DOHH2 (cell line): Measurements from ENCODE around the gene EDAR.

Source experiments
- H3F3A ChIP-seq: fragments of 200-600 bp; sonication (generic), shearing (Covaris generic); 2 replicates; pipeline ENCODE4 v1.6.0; 2016; ENCODE audit warnings: antibody characterized with exemption, mild to moderate bottlenecking; ENCODE audit not compliant: control insufficient read depth, insufficient read depth
- H3K27ac ChIP-seq: fragments of 200-600 bp; sonication (generic); 2 replicates; pipeline ENCODE4 v1.5.1; 2014; ENCODE audit warnings: low read depth, mild to moderate bottlenecking, low read length, moderate library complexity
- H3K27me3 ChIP-seq: fragments of 200-600 bp; sonication (generic); 2 replicates; pipeline ENCODE4 v1.6.1; 2014; ENCODE audit warnings: mild to moderate bottlenecking, low read length, mixed read lengths; ENCODE audit not compliant: control insufficient read depth
- H3K36me3 ChIP-seq: fragments of 200-600 bp; sonication (generic); 2 replicates; pipeline ENCODE4 v1.6.1; 2014; ENCODE audit warnings: mild to moderate bottlenecking, low read length, moderate library complexity, mixed read lengths; ENCODE audit not compliant: control insufficient read depth
- H3K4me1 ChIP-seq: fragments of 200-600 bp; sonication (generic); 2 replicates; pipeline ENCODE4 v1.6.1; 2014; ENCODE audit warnings: mild to moderate bottlenecking, low read length, mixed read lengths; ENCODE audit not compliant: control insufficient read depth
- H3K4me2 ChIP-seq: fragments of 200-600 bp; sonication (generic); 2 replicates; pipeline ENCODE4 v1.6.0; 2014; ENCODE audit warnings: mild to moderate bottlenecking, low read length, moderate library complexity
- H3K4me3 ChIP-seq: fragments of 200-600 bp; sonication (generic); 2 replicates; pipeline ENCODE4 v1.5.1; 2014; ENCODE audit warnings: mild to moderate bottlenecking, low read length, mixed read lengths
- H3K79me2 ChIP-seq: fragments of 200-600 bp; sonication (generic); 2 replicates; pipeline ENCODE4 v1.6.1; 2014; ENCODE audit warnings: mild to moderate bottlenecking, low read length, mixed read lengths; ENCODE audit not compliant: control insufficient read depth
- H3K9me2 ChIP-seq: fragments of 200-600 bp; sonication (generic); replicated peaks from 2 replicates; pipeline ENCODE4 v1.6.1; 2014; ENCODE audit warnings: mild to moderate bottlenecking, low read length, mixed read lengths; ENCODE audit not compliant: control insufficient read depth
- H3K9me3 ChIP-seq: fragments of 200-600 bp; sonication (generic); 2 replicates; pipeline ENCODE4 v1.6.1; 2014; ENCODE audit warnings: antibody characterized with exemption, low read length, mixed read lengths; ENCODE audit not compliant: control insufficient read depth, insufficient read depth
- H4K20me1 ChIP-seq: fragments of 200-600 bp; sonication (generic); 2 replicates; pipeline ENCODE4 v1.6.0; 2014; ENCODE audit warnings: low read depth, mild to moderate bottlenecking, antibody characterized with exemption, low read length, moderate library complexity; ENCODE audit not compliant: control insufficient read depth, insufficient read depth
- EZH2phosphoT487 ChIP-seq: fragments of 200-600 bp; sonication (generic); IDR thresholded peaks from 2 replicates; pipeline ENCODE4 v1.6.1; 2017; ENCODE audit warnings: borderline replicate concordance, mild to moderate bottlenecking, antibody characterized with exemption, low read length, moderate library complexity, mixed read lengths
- TF ChIP-seq, protein P1 (sequence below): fragments of 200-600 bp; sonication (generic); IDR thresholded peaks from one replicate; pipeline ENCODE4 v1.5.1; 2014; ENCODE audit warnings: antibody characterized with exemption, mild to moderate bottlenecking, low read depth, low read length; ENCODE audit not compliant: poor library complexity, severe bottlenecking

EDAR gene

DNA sequence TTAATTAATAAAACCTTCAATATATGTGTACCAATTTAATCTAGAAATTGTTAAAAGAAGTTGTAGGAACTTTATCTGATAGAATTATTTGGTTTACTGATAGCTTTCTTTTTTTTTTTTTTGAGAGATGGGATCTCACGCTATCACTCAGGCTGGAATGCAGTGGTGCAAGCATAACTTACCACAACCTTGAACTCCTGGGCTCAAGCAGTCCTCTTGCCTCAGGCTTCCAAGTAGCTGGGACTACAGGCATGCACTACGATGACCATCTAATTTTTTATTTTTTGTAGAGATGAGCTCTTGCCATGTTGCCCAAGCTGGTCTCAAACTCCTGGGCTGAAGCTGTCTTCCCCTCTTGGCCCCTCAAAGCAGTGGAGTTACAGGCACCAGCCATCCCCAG, 135.6 kb downstream of the EDAR start:
- no peaks in the 10 kb centered on the region for H3K9me2 ChIP-seq
- H3K27ac ChIP-seq, result no peak overlapping the region
- no peak overlapping the region for H3K4me3 ChIP-seq
- no peaks in the 10 kb centered on the region for H4K20me1 ChIP-seq
- TF ChIP-seq, protein P1, sequence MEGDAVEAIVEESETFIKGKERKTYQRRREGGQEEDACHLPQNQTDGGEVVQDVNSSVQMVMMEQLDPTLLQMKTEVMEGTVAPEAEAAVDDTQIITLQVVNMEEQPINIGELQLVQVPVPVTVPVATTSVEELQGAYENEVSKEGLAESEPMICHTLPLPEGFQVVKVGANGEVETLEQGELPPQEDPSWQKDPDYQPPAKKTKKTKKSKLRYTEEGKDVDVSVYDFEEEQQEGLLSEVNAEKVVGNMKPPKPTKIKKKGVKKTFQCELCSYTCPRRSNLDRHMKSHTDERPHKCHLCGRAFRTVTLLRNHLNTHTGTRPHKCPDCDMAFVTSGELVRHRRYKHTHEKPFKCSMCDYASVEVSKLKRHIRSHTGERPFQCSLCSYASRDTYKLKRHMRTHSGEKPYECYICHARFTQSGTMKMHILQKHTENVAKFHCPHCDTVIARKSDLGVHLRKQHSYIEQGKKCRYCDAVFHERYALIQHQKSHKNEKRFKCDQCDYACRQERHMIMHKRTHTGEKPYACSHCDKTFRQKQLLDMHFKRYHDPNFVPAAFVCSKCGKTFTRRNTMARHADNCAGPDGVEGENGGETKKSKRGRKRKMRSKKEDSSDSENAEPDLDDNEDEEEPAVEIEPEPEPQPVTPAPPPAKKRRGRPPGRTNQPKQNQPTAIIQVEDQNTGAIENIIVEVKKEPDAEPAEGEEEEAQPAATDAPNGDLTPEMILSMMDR, result no peak
- no peak for TF ChIP-seq EZH2phosphoT487
- no peaks in the 10 kb centered on the region for H3K27me3 ChIP-seq
- peaks cover 7% of the 10 kb centered on the region; the same call in 1 of the 2 replicates for H3F3A ChIP-seq
- H3K9me3 ChIP-seq, result no peaks in the 10 kb centered on the region
- H3K36me3 ChIP-seq, result peaks cover 69% of the 10 kb centered on the region
- no peaks in the 10 kb centered on the region for H3K79me2 ChIP-seq
- no peak overlapping the region for H3K4me2 ChIP-seq
- H3K4me1 ChIP-seq, result peaks cover 5% of the 10 kb centered on the region

DNA sequence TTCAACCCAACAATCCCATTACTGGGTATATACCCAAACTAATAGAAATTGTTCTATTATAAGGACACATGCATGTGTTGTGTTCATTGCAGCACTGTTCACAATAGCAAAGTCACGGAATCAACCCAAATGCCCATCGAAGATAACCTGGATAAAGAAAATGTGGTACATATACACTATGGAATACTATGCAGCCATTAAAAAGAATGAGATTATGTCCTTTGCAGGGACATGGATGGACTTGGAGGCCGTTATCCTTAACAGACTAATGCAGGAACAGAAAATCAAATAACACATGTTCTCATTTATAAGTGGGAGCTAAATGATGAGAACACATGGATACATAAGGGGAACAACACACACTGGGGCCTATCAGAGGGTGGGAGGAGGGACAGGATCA, 136.6 kb downstream of the EDAR start:
- Histone ChIP-seq H3K36me3 (peaks cover 63% of the 10 kb centered on the region), H3K79me2 (no peaks in the 10 kb centered on the region), H3K9me2 (no peaks in the 10 kb centered on the region), H3K9me3 (no peaks in the 10 kb centered on the region), H3K27ac (no peak overlapping the region), H3K4me1 (peaks cover 5% of the 10 kb centered on the region), H3K4me3 (no peak overlapping the region), H3K27me3 (no peaks in the 10 kb centered on the region), H3K4me2 (no peak overlapping the region), H4K20me1 (no peaks in the 10 kb centered on the region), H3F3A (peaks cover 7% of the 10 kb centered on the region; the same call in 1 of the 2 replicates)
- TF ChIP-seq EZH2phosphoT487, result no peak
- TF ChIP-seq, protein P1, result no peak

DNA sequence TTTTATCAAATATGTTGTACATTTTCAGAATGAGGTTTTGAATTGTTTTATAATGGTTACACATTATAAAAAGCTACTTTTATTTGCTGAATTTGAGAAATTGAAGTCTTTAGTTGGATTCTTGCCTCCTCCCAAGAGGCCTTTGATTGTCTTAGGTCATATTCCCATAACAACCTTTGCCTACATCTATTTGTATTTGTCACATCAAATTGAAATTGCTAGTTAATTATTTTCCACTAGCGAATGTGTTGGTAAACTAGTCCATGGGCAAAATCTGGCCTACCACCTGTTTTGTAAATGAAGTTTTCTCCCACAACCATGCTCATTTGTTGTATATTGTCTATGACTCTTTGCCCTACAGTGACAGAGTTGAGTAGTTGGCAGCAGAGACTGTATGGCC, 142.0 kb downstream of the EDAR start:
- H3K36me3 ChIP-seq, result peaks cover 64% of the 10 kb centered on the region
- no peak for TF ChIP-seq EZH2phosphoT487
- TF ChIP-seq, protein P1, result no peak

DNA sequence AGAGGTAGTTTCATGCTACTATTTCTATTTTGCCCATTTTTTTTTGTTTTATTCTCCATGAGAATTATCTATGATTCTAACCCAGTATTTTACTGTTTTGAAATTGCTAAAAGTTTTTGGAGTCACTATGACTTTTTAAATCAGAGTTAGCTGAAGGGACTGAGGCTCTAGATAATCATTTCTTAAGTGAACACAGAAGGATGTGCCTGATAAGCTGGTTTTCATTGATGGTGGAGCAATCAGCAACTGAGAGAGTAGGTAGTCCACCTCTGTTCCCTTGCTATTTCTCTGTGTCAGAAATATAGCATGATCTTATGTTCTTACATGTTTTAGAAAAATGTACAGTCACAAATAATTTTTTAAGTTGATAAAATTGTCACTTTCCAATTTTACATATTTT, 143.1 kb downstream of the EDAR start:
- no peaks in the 10 kb centered on the region for H3K4me1 ChIP-seq
- H3K4me3 ChIP-seq, result no peak overlapping the region
- H3K36me3 ChIP-seq, result peaks cover 66% of the 10 kb centered on the region
- no peak overlapping the region for H3K4me2 ChIP-seq
- peaks cover 4% of the 10 kb centered on the region; the same call in 1 of the 2 replicates for H3K9me3 ChIP-seq
- H3K27ac ChIP-seq, result no peak overlapping the region
- no peaks in the 10 kb centered on the region for H3F3A ChIP-seq
- no peaks in the 10 kb centered on the region for H3K27me3 ChIP-seq
- no peak for TF ChIP-seq EZH2phosphoT487
- TF ChIP-seq, protein P1, result no peak
- no peaks in the 10 kb centered on the region; the same call in 1 of the 2 replicates for H3K79me2 ChIP-seq
- H4K20me1 ChIP-seq, result no peaks in the 10 kb centered on the region
- no peaks in the 10 kb centered on the region for H3K9me2 ChIP-seq

More for the DNA sequence above, 142.0 kb downstream of the EDAR start:
- no peaks in the 10 kb centered on the region for H3K9me3 ChIP-seq
- no peaks in the 10 kb centered on the region for H3K4me1 ChIP-seq
- H3K4me2 ChIP-seq, result no peak overlapping the region
- no peak overlapping the region for H3K27ac ChIP-seq
- no peaks in the 10 kb centered on the region for H4K20me1 ChIP-seq
- no peaks in the 10 kb centered on the region; the same call in 1 of the 2 replicates for H3K79me2 ChIP-seq
- no peaks in the 10 kb centered on the region for H3F3A ChIP-seq
- H3K4me3 ChIP-seq, result no peak overlapping the region
- no peaks in the 10 kb centered on the region for H3K27me3 ChIP-seq
- no peaks in the 10 kb centered on the region for H3K9me2 ChIP-seq
